ENCODE results near the gene KRTAP29-1.
"Not testable (repeated sequence)": the region's sequence is repeated elsewhere in the genome, so short reads cannot be mapped to it uniquely, and the experiment has no call there.

DNA sequence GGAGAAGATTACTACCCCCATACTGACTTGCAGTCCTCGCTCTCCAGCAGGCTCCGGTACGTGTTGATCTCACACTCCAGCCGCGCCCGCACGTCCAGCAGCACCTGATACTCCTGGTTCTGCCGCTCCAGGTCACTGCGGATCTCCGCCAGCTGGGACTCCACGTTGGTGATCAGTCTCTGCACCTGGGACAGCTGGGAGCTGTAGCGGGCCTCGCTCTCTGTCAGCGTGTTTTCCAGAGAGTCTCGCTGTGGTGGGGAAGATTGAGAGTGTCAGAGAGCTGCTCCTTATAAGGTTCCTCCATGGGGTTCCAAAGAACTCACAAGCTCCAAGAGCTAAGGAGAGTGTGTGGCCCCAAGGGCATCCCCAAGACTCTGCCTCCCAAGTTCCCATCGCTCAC lies 43.8 kb upstream of the KRTAP29-1 start:
- not testable (repeated sequence) for TF ChIP-seq EZH2 (IDR thresholded peaks at IDR 0.05; ENCODE audit: low read depth)
- TF ChIP-seq, protein P1, sequence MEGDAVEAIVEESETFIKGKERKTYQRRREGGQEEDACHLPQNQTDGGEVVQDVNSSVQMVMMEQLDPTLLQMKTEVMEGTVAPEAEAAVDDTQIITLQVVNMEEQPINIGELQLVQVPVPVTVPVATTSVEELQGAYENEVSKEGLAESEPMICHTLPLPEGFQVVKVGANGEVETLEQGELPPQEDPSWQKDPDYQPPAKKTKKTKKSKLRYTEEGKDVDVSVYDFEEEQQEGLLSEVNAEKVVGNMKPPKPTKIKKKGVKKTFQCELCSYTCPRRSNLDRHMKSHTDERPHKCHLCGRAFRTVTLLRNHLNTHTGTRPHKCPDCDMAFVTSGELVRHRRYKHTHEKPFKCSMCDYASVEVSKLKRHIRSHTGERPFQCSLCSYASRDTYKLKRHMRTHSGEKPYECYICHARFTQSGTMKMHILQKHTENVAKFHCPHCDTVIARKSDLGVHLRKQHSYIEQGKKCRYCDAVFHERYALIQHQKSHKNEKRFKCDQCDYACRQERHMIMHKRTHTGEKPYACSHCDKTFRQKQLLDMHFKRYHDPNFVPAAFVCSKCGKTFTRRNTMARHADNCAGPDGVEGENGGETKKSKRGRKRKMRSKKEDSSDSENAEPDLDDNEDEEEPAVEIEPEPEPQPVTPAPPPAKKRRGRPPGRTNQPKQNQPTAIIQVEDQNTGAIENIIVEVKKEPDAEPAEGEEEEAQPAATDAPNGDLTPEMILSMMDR (conservative IDR thresholded peaks at IDR 0.05) = not testable (repeated sequence)

Measured in PC-9 (cell line).